KBM-7 (cell line): Measurements from ENCODE around the gene HPCAL1.

Experiments
- DNase-seq: peaks from one replicate; pipeline ENCODE4 v3.0.0-alpha.2; 2015
- in situ Hi-C: fragments of 300-500 bp; cut with MboI; formaldehyde crosslinking; loops from 2 replicates; pipeline ENCODE4 v1.14.3; 2020; ENCODE audit warnings: low sequenced_read_pairs, low pct_unique_long_range_greater_than_20kb, mixed read lengths

Gene HPCAL1

DNA sequence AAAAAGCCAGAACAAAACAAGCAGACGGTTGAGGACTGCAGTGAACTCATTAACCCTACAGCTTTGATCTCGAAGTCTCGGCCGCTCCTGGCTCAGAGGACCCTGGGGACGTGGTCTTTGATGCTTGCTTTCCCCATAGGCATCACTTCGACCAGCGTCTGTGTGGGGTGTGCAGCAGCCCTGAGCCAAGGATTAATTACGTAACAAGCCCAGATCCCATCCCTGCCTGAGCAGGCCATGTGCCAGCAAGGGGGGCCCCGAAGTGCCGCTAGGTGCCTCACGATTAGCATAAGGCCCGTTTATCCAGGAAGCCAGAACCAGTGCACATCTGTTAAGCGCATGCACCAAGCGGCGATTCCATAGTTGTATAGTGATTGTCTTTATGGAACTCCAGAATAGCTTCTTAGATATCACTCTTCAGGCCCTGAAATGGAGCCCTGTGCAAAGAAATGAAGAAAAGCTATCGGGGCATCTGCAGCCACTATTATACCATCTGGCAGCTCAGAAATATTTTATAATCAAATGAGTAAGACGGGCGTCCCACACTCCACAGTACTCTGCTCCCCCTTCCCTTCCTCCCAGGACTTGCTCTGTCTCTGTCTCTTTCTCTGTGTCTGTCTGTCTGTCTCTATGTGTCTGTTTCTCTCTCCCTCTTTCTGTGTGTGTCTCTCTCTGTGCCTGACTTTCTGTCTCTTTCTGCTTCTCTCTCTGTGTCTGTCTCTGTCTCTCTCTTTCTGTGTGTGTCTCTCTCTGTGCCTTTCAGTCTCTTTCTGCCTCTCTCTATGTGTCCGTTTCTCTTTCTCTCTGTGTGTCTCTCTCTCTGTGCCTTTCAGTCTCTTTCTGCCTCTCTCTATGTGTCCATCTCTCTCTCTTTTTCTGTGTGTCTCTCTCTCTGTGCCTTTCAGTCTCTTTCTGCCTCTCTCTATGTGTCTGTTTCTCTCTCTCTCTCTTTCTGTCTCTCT lies 41.7 kb downstream of the HPCAL1 start:
- DNase-seq, result peak; percentile 32
- in situ Hi-C loops, result no loop called here

- no peak for DNase-seq
- in situ Hi-C loops, result no loop called here
Measured at GRCh38 chr2:10345126-10345525, 42.4 kb downstream of the HPCAL1 start.

DNA sequence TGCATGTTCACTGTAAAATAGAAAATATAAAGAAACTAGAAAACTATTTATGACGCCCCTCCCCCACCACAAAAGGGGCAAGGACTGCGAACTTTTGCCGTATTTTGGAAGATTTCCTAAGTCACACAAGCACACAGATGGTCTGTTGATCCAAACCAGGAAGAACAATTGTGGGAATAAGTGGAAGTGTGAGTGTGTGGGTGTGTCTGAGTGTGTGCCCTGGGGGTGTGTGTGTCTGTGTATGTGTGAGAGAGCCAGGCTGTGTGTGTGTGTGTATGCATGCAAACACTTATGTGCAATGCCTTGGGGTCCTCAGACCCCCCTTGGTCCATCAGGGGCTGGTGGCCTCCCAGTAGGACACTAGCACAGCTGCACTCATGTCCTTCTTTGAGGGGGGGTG lies 43.1 kb downstream of the HPCAL1 start:
- in situ Hi-C loops, result no loop called here
- no peak for DNase-seq

GRCh38 chr2:10346929-10347561 lies 44.3 kb downstream of the HPCAL1 start:
- DNase-seq, result no peak
- in situ Hi-C loops, result no loop called here

DNA sequence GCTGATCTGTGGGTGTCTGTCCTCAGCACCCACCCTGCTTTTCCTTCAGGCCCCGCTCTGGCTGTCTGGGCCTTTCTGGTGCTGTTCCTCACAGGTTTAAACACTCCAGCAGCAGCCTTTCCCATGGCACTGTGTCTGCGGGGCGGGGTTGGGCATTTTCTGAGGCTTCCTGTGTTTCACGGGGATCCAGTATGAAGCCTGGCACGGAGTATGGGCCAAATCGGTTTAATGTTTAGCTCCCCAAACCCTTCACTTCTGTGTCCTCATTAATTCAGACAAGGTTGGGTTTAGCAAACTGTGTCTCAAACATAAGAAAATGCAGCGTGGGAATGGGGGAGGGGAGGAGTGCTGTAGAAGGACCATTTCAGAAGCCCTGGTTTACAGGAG lies 44.9 kb downstream of the HPCAL1 start:
- no peak for DNase-seq
- in situ Hi-C loops, result no loop called here

DNA sequence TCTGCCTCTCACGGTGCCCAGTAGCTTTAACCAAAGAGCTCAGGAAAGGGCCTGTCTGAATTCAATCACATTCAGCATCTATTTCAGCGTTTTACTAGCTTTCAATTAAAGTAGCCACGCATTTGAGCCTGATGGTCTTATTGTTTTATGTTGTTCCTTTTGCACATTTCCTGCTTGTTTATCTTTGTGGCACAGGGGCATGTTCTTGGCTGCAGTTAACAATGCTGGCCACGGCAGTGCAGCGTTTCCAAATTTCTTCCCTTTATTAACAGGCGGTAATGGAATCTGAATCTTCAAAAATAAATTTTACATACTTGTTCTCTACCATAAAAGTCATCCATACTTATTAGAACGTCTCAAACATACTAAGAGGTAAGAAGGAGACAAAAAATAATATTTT lies 46.2 kb downstream of the HPCAL1 start:
- in situ Hi-C loops, result no loop called here
- no peak for DNase-seq

DNA sequence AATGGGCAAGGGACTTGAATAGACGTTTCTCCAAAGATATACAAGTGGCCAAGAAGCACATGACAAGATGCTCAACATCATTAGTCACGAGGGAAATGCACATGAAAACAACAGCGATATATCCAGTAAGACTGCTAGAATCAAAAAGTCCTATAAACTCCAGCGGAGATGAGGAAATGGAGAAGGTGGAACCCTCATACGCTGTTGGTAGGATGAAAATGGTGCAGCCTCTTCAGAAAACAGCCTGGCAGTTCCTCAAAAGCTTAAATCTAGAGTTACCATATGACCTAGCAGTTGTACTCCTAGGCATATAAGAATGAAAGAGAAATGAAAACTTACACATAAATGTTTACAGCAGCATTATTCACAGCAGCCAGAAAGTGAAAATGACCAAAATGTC lies 48.1 kb downstream of the HPCAL1 start:
- in situ Hi-C loops, result no loop called here
- no peak for DNase-seq

DNA sequence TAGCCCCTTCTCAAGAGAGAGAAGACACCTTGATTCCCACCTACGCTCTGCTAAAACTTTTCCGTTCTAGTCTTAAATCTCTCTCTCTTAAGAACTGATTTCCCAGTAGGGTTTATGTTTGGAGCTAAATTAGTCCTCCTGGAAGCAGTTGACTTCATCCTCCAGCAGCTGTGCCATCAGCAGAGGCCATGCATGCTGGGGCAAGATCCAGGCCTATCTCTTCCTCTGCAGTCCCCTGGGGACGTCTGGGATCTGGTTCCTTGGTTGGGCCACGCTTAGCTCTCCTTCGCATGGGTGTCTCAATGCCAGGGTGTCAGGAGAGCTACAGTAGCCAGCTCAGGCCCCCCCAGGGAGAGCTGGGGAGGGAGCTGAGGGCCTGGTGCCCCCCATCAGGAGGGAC lies 49.7 kb downstream of the HPCAL1 start:
- in situ Hi-C loops, result no loop called here
- DNase-seq, result no peak

- no peak for DNase-seq
- in situ Hi-C loops, result no loop called here
Measured at GRCh38 chr2:10352972-10353371, 50.3 kb downstream of the HPCAL1 start.

DNA sequence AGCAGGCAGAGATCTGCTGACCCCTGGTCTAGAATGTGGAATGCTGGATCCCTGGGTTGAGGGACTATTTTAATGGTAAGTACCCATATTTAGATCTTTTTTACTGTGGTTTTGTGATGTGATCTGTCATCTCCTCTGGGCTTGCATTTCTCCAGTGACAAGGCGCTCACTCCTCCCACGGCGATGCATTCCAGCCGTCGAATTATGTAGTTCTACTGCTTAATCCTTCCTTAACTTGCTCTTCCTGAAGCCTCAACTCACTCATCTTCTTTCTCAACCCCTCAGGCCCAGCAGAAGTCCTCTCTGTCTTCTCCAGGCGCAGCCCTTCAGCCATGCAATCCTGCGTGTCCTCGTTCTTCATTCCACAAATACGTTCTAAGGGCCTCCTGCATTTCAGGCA lies 51.2 kb downstream of the HPCAL1 start:
- DNase-seq, result no peak
- in situ Hi-C loops, result no loop called here

DNA sequence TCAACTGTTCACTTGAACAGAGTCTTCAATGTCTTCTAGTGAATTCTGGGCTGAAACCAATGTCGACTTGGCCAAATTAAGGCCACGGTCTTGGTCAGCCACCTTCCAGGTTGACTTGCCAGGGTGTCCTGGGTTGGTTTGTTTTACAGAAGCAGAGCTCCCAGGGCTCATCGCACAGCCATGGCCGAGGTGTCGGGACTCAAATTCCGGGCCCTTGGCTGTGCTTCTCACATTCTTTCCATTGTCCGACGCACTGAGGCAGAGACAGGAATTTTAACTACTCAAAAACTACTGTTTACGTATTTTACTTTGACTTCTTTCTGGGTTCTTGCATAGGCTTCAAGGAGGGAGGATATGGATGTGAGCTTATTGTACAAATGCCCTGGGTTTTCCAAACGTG lies 51.7 kb downstream of the HPCAL1 start:
- in situ Hi-C loops, result no loop called here
- DNase-seq, result no peak

GRCh38 chr2:10355471-10356438 lies 53.1 kb downstream of the HPCAL1 start:
- in situ Hi-C loops, result no loop called here
- no peak for DNase-seq

DNA sequence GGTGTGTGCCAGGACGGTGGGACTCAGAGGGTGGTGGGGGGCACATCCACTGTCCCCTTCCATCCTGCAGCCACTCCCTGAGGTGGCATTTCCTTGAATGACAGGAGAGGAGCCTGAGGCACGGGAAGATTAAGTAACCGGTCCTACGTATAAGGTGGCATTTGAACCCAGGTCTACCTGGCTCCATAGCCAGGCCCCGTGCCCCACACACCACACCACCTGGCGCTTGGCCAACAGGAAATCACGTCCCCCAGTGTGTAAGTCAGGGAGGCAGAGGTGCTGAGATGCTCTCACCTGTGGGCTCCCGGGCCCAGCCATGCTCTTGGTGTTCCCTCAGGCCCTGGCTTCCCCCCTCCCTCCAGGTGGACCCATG lies 53.7 kb downstream of the HPCAL1 start:
- in situ Hi-C loops, result no loop called here

GRCh38 chr2:10357193-10358169 lies 54.8 kb downstream of the HPCAL1 start:
- in situ Hi-C loops, result no loop called here
- DNase-seq, result no peak

More for the DNA sequence above, 53.7 kb downstream of the HPCAL1 start:
- no peak for DNase-seq

GRCh38 chr2:10359246-10359645 lies 56.5 kb downstream of the HPCAL1 start:
- in situ Hi-C loops, result no loop called here
- DNase-seq, result no peak

- no peak for DNase-seq
- in situ Hi-C loops, result no loop called here
Measured at GRCh38 chr2:10359731-10360329, 57.1 kb downstream of the HPCAL1 start.

DNA sequence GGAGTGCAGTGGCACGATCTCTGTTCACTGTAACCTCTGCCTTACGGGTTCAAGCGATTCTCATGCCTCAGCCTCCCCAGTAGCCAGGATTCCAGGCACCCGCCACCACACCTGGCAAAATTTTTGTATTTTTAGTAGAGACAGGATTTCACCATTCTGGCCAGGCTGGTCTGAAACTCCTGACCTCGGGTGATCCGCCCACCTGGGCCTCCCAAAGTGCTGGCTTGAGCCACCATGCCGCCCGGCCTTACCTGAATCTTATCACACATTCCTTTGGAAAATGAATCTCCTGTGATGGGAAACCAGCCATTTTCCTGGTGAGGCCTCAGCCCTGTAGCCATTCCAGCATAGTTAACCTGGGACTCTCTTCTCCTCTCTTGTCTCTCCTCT lies 57.8 kb downstream of the HPCAL1 start:
- in situ Hi-C loops, result no loop called here
- DNase-seq, result no peak
